HCEC 1CT (cell line): ENCODE data around the gene SUFU.

ENCODE experiments used
- DNase-seq: peaks from one replicate; pipeline ENCODE4 v3.0.0-alpha.2; 2017

The SUFU gene

DNA sequence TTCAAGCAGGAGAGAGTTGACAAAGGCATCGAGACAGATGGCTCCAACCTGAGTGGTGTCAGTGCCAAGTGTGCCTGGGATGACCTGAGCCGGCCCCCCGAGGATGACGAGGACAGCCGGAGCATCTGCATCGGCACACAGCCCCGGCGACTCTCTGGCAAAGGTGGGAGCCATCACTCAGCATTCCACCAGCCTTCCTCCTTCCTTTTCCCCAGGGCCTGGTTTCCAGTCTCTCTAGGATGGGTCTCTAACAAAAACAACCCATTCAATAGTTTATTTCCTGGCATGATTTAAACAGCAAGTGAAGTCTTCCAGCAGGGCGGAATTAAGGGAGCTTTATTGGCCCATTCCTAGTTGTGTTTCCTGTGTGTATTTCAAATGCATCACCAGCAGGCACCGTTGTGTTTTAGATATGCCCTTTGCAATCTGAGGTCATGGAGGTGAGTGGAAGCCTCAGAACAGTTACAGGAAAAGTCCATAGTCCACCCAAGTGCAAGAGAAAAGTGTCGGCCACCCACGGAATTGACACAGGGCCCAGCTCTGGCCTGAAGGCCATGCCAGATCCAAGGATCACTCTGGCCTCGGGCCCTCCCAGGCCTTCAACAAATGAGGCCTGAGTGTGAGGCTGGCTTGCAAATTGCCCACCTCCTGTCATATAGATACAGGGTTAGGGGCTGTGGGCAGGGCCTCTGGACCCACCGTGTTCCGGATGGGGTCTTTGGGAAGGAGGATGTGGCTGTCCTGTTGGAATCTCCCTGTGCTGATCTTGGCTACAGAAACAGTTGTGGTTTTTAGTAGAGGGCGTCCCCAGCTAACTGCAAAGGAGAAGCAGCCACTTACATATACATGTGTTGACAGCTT is 93.6 kb downstream of the SUFU start:
- no peak for DNase-seq

DNA sequence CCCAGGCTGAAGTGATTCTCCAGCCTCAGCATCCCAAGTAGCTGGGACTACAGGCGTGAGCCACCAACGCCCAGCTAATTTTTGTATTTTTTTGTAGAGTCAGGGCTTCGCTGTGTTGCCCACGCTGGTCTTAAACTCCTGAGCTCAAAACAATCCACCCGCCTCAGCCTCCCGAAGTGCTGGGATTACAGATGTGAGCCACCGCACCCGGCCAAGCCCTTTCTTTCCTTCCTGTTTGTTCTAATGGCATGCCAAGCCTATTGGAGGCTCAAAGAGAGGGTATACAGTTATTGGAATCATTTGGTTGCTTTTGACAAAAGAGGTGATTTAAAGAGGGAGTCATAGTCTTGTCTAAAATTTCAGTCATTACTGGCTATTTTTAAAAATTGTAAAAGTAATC is 94.5 kb downstream of the SUFU start:
- no peak for DNase-seq

DNA sequence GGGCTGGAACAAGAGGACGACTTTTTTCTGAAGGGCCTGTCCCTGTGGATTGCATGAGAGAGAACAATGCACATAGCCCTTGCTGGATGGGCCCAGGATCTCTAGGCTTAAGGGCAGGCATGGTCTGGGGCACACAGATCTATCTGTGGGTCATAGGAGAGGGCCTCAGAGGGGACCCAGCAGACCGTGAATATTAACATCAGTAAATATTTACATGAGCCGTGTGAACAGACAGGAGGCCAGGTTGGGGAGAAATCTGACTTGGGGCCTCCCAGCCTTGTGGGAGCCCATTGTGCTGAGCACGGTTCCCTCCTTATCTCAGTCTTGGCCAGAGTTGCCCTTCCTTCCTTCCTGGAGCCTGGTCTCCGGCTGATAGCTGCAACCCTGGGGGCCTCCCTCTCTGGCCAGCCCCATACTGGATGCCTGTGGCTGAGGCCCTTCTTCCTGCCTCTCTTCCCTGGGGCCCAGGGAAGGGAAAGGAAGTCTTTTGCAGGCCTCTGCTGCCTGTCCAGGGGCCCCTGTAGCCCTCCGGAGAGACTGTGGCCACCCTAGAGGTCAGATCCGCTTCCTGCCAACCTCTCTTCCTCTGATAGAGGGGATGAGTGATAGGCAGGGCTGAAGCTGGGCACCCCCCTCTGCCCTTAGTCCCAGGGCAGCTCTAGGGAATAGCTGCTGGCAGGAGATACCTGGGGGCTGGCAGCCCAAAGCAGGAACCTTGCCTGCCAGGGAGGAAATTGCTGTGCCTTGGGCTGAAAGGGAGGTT is 96.0 kb downstream of the SUFU start:
- no peak for DNase-seq

DNA sequence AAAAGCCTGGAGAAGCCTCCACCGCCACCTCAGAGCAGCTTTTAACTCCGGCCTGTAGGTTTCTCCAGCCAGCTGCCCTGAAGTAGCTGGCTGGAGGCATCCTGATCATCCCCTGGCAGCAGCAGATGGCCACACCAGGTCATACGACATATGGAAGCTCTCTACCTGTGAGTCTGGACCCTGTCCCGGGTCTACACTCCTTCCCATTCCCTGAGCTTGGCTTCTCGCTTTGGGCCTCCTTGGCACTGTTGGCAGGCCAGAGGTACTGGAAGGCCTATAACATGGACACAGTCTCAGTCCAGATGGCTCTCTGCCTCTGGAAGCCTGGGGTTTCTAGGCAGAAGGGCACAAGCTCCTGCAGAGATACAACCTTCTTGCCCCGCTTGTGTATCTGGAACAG is 97.0 kb downstream of the SUFU start:
- DNase-seq = no peak

DNA sequence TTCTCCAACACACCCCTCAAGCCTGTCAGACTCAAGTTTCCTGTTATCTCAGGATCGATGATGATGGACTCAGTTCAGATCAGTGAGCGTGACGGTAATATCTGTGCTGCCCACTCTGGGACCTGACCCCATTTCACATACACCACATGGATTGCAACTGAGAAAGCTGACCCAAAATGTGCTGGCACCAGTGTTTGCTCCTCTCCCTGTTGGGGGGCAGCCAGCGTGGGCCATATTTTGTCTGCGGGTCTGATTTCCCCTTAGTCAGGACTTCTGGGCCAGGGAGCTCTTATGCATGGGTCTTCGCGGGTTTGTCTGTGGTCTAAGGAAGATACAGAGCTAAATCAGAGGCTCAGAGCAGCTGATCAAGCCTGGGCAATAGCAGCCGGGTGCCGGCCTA is 97.9 kb downstream of the SUFU start:
- DNase-seq = no peak

DNA sequence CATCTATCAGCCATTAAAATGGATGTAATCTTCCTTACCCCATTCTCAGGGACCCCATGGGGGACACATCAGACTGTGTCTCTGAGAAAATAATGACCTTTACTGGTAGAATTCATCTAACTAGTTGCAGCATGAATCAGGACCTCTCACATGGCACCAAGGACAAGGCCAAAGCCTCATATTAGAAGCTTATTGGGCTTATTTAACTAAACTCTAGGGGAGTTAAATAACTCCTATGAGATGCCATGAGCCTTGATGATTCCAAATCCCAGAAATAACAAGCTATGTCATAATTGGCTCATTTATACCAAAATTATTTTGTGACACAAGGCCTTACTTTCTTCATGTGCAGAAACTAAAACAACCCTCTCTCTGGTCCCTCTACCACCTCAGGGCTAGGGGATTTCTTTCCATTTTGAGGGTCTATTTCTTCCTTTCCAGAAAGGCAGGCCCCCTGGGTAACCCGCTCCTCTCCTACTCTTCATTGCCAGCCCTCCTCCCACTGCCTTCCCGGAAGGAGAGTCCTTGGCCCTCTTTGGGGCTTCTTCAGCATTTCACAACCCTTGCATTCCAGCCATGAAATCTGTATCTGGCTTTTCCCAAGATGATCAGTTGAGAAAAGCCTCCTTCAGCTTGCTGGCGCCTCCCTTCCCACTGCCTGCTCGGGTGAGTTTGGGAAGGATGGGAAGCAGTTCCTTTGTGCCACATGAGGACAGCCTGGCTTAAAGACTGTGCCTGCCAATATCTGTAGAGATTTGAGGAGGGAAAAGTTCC is 98.7 kb downstream of the SUFU start:
- no peak for DNase-seq

DNA sequence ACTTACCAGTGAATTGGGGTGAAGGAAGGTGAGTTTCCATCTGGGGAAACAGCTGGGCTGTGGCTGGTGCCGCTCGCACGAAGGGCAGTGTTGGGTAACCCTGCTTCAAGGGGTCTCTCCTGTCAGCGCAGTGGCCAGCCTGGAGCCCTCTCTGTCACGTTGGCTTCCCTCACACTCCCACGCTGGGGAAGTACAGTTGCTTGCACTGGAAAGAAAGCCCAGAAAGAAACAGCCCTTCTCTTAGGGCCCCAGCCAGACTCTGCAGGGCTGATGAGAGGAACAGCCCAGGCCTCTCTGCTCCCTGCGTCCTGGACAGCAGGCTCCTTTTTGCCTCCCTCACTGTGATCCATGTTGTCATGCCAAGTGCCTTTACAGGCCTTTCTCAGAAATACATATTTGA is 100.2 kb downstream of the SUFU start:
- DNase-seq = no peak

DNA sequence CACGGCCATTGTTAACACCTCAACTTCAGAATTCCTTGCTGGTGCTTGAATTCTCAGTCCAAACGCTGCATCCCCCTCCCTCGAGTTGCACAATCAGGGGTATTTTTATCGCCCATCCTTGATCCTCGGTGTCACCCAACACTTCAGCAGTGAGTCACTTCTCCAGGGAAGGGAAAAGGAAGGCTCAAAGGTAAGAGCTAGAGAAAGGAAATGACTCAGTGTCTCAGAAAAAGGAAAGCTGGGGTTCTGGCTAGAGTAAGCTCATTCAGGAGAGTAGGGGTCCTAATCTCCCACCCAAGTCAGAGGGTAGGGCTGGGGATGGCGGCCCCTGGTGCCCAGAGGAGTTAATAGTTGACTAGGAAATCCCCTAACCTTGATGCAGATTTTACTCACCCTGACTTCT is 100.7 kb downstream of the SUFU start:
- peak; percentile 73 for DNase-seq

DNA sequence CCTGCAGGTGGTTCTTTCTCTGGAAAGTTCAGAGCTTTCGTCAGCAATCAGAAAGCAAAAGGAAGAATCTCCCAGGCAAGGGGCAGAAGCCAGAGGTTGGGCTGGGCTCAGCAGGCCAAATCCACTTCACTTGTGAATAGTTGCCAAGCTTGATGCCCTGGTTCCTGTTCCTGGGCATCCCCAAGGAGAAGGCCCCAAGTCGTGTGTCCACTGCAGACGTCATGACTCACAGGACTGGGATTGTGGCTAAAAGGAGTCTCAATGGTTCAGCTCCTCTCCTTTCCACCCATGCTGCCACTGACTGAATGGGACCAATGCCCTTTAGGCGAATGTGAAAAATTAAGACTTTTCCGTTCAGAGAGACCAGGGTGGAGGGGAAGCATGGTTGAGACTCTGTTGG is 101.9 kb downstream of the SUFU start:
- no peak for DNase-seq

DNA sequence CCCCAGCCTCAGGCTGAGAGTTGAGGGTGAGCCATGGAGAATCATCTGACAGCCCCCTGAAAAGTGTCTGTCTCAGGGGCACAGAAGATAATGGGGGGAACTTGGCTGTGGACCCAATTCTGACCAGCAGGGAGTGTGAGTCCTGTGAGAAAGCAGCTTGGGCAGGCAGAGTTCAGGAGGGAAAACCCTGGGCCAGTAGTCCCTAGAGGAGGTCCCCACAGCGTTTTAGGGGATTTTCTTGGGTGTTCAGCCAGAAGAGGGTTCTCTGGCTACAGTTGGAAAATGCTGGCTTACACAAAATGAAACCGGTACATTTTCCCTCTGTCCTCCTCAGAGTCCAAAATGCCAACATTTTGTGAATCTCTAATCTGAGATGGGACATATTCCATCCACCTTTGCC is 104.7 kb downstream of the SUFU start:
- no peak for DNase-seq

DNA sequence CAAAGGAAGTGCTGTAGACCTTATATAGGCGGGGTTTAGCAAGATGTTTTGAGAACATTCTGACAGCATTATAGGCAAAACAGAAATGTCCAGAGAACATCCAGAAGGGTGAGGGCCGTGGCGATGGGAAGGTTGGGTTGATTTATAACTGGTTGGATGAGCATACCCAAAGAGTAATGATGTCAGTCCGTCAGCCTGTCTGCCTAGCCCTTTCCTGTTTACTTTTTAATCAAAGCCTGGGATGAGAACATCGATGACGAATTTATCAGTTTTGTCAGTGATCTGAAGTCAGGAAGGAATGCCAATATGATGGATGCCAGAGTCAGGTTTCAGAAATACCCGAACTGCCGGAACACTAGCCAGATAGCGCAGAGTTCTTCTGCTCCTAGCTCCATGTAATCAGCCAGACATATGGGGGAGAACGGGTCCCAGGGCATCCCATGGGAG is 106.7 kb downstream of the SUFU start:
- DNase-seq = no peak

DNA sequence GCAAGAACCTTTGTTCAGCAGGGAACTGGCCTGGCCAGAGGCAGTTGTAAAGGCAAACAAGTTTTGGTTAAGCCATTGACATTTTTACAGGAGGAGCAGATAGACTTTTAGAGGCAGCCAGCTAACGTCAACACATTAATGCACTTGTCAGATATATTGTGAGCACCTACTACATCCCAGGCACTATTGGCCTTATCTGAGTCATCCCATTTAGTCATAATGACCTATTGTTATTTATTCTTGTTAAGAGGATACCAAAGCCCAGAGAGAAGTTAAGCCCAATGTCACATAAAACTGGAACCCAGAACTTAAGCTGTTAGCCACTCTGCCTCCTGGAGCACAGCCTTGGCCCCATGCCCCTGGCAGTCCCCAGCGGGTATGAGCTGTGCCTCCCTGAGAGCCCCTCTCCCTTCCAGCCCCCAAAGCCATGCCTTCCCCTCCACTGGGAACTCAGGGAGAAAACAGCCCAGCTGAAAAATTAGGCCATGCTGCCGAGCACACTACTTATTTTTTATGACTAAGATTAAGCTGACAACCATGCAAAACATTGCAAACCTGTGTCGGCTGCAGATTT is 107.8 kb downstream of the SUFU start:
- DNase-seq = peak; percentile 66

DNA sequence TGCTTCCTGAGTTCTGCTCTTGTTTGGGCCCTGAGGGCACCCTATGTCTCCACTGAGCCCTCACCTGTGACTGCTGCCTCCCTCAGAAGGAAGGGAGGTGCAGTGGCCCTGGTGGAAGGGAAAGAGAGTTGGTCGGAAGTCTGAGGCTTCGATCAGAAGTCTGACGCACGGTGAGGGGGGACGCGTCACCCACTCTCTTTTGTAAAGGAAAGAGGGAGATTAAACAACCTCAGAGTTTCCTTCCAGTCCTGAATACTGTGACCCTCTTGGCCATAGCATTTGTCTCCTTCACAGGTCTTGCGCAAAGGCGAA is 109.1 kb downstream of the SUFU start:
- no peak for DNase-seq

DNA sequence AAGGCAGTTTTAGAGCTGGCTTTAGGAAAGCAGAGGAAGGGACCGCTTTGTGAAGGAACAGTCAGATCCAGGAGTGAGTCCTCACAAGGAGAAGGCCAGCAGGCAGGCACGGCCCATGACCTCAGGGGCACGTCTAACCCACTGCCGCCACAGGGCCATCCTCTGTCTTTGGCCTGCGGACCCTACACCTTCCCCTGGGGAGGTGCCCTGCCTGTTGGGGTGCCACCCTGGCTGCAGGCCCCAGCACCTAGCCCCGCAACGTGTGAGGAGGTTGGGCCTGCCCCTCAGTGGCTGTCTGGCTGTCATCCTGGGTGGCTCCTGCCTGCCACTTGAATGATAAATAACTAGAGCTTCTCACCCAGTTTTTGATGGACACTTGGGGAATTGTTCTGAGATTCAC is 109.5 kb downstream of the SUFU start:
- DNase-seq = no peak

DNA sequence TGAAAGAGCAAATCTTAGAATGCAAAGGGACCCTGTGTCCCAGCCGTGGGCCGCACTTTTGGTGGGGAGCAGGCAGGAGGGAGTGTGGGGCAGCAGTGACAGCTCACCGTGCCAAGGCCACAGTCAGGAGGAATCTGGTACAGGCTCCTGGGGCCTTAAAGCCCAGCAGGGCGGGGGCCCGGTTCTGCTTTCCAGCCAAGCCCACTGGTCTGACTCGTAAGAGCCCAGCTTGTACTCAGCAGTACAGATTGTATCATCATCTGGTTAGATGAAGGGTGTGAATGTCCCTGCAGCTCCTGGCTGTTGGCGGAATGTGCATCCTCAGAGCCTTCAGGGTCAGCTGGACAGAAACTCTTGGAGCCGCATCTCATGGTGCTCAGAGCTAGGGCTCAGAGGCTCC is 110.0 kb downstream of the SUFU start:
- DNase-seq = no peak

DNA sequence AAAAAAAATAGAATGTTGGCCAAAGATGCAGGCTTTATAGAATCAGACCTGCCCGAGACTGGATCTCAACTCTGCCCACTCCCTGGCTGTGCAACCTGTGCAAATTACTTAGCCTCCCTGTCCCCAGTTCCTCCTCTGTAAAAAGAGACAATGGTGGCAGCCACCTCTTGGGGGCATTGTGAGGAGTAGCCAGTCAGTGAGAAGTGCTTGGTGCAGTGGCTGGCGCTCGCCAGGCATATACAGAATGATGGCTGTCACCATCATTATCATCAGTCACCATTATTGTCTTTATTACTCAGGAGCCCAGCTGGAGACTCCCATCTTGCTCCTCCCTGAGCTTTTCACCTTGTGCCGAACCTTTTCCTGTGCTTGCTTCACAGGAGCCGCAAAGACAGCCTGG is 111.1 kb downstream of the SUFU start:
- DNase-seq = no peak

DNA sequence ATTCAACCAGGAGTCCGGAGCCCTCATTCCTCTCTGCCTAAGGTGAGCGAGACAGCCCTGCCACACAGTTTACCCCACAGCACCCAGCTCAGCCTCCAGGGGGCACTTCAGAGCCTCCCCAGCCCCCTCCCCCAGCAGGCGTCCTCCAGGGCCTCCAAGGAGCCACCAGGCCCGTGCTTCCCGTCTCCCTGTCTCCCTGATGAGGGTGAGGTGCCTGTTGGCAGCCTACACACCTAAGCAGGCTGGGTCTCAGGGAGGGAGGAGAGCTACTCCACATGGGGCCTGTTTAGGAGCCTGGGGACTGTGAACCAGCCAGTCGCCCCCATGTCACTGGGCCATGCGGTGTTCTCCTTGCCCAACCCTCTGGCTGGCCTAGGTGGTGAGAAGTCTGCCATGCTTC is 111.6 kb downstream of the SUFU start:
- DNase-seq = no peak

DNA sequence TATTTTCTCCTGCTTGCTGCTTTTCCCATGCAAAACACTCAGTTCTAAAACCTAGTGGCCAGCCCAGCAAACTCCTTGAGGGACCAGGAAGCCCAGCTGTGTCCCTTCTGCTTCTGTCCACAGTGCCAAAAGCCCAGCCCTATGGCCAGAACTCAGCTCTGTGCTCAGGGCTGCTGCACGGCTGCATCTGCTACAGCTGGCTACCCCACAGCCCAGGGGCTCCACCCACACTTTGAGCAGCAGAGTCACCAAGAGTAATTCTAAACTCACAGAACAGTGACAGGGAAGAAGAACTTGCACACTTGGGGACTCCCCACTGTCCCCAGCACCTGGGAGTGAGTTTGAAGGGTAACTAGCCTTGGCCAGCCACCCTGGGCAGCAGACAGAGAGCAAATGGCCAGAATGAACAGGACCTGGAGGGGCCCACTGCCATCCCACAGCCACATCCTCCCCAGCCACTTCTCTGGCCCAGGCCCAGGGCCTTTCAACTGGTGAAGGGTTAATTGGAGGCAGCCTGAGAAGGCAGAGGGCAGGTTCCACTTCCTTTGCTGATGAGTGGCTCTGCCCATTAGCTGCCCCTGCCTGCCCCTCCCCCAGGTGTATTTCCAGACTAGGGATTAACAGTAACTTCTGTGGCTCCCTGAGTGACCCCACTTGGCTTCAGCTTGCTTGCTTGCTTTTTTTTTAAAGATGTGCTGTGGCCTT is 112.4 kb downstream of the SUFU start:
- DNase-seq = no peak

DNA sequence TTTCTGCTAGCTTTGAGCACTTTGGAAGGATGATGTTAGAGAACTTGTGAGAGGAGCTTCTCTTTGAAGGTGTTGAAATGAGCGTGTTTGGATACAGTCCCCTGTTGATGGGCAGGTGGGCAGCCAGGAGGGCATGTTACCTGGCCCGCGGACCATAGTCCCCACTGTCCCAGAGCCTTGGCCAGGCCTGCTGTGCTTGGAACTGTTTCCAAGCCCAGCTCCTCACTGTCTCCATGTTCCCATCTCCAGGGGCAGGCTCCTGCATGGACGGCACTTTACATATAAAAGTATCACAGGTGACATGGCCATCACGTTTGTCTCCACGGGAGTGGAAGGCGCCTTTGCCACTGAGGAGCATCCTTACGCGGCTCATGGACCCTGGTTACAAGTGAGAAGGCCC is 113.3 kb downstream of the SUFU start:
- DNase-seq = no peak

DNA sequence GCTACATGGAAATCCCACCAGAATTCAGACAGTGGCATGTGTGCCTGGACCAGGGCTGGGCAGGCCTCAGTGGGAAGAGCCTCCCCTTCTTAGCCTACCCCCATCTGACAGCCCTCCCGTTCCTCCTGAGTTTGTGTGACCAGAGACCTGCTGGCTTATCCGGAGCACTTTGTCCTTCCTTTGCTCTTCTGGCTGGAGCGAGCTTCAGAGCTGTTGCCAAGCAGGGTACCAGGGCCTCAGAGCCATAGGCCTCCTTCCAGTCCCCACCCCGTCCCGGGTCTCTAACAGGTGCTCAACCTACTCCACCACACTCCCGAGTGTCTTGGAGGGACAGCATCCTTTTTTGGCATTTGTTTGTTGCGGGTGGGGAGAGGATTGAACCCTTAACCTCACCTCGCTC is 114.0 kb downstream of the SUFU start:
- no peak for DNase-seq

DNA sequence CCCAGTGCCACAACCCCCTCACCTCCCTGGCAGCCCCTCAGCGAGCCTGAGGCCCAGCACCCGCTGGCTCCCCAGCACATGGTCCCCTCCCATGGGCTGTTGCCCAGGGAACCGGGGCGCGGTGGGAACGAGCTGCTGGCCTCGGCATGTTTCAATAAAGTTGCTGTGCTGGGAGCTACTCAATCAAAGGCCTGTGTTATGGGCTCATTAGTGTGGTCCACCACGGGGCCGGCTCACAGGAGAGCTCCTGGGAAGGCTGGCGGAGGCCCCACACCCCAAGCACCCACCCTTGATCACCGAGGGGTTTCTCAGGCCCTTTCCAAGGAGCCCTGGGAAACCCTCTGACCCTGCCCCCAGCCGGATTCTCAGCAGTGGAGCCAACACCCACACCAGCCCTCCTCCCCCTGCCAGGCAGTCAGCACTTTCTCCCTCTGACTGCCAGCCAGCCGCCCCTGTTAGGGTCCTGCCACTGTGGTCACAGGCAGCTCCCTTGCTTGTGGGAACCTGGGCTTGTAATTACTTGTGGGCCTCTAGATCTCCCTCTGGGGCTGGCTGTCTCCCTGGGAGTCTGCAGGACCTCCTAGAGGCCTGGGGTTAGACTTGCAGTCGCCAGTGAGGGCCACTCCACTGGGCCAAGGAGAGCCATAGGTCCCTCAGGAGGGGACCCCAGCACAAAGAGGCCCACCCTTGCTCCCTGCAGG is 115.7 kb downstream of the SUFU start:
- DNase-seq = no peak

DNA sequence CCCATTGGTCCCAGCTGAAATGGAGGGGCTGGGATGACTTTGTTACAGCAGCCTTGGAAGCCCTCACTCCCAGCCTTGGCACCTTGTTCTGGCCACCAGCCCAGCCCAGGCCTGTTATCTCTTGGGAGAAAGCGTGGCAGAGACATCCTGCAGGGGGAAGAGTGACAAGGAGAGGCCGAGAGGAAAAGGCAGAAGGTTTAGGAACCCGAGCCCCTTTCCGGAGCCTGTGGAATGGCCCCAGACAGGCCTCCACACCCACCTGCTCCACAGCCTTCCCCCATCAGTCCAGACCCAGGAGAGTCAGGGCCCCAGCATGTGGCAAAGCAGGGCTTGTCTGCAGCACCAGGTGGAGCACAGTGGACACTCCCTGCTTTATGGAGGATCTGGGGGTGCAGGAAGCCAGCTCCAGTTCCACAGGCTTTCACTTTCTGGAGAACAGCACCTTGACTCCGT is 116.4 kb downstream of the SUFU start:
- no peak for DNase-seq
